Body of pancreas (tissue), 4 donors: ENCODE results near the gene DSC3. TPM values are rescaled to one million over a fixed set of nuclear protein-coding genes. Genes with fewer than 3 reads are reported as not detected.
"Not testable (repeated sequence)": the region's sequence is repeated elsewhere in the genome, so short reads cannot be mapped to it uniquely, and the experiment has no call there.

Source experiments
- ATAC-seq: fragments of 150-250 bp; one replicate; pipeline ENCODE4 v1.9.1; 2016
- DNase-seq, 4 donors: peaks; one replicate each; pipeline ENCODE4 v3.0.0-alpha.2; 2019
- H3K27ac ChIP-seq, 4 donors: fragments of 200-600 bp; sonication (generic); 1 replicate in 3 of 4; 2 replicates in 1 of 4; pipeline versions ENCODE4 v1.5.1 to v1.6.1; 2016 to 2019; ENCODE audit warnings: mild to moderate bottlenecking in 1 of 4, mixed read lengths in 1 of 4, moderate library complexity in 1 of 4
- H3K27me3 ChIP-seq, 2 donors: fragments of 200-600 bp; sonication (generic); one replicate each; pipeline ENCODE4 v1.6.0; 2016; ENCODE audit warnings: mild to moderate bottlenecking in 1 of 2
- H3K36me3 ChIP-seq, 2 donors: fragments of 200-600 bp; sonication (generic); replicated peaks in 1 of 2; 2 replicates each; pipeline ENCODE4 v1.5.1; 2016; ENCODE audit warnings: low read depth in 2 of 2; ENCODE audit not compliant: insufficient read depth in 1 of 2
- H3K4me1 ChIP-seq: fragments of 200-600 bp; sonication (generic); one replicate; pipeline ENCODE4 v1.6.0; 2016
- H3K4me3 ChIP-seq, 2 donors: fragments of 200-600 bp; sonication (generic); 1 replicate in 1 of 2; 2 replicates in 1 of 2; pipeline ENCODE4 v1.5.1; 2016 to 2019
- H3K9me3 ChIP-seq, 3 donors: fragments of 200-600 bp; sonication (generic); 1 replicate in 2 of 3; 2 replicates in 1 of 3; pipeline ENCODE4 v1.5.1; 2016
- CTCF ChIP-seq, 7 experiments: fragments of 450-650 bp in 4 of 7; fragments of 200-600 bp in 3 of 7; sonication (generic) in 3 of 7; IDR thresholded peaks; one replicate each; pipeline ENCODE4 v1.5.1; 2016 to 2019; ENCODE audit warnings: antibody characterized with exemption in 7 of 7
- POLR2A ChIP-seq, 3 donors: fragments of 450-650 bp; IDR thresholded peaks; one replicate each; pipeline ENCODE4 v1.6.1; 2016; ENCODE audit warnings: antibody characterized with exemption in 3 of 3, mild to moderate bottlenecking in 2 of 3
- WGBS, 2 donors: methylation state at CpG; one replicate each; pipeline ENCODE4 v1.1.5; 2017; 5-methylcytosine and 5-hydroxymethylcytosine counted together
- intact Hi-C: fragments of 100-400 bp; cut with DNase I; formaldehyde crosslinking; loops from one replicate; pipeline ENCODE4 v1.15.1; 2023
- total RNA-seq, 2 donors: library from RNA; depleted of rRNA; stranded (reverse); fragments of >200 nt; gene quantifications; one replicate each; pipeline ENCODE4 v1.1.0, GENCODE V29; 2016

The DSC3 gene
- total RNA-seq, 2 donors from 2014 or later: 0.26 TPM; not detected in 1

- Histone ChIP-seq H3K4me3 (no peak overlapping the region), H3K27ac (no peak overlapping the region), H3K27me3 (peaks cover 5 to 41% of the 10 kb centered on the region in 2 donors), H3K4me1 (peaks cover 20% of the 10 kb centered on the region), H3K9me3 (no peaks in the 10 kb centered on the region), H3K36me3 (no peaks in the 10 kb centered on the region)
- DNase-seq: no peak
- ATAC-seq: no peak
- TF ChIP-seq CTCF (IDR thresholded peaks at IDR 0.05) (no peak), POLR2A (IDR thresholded peaks at IDR 0.05) (no peak)
- intact Hi-C loops: no loop called here
- WGBS, 2 donors: 54 to 60% methylated on average over 3 of the region's 3 CpGs
Measured at GRCh38 chr18:31039426-31039825, 3.1 kb downstream of the DSC3 start.

GRCh38 chr18:31037686-31038085, 4.9 kb downstream of the DSC3 start:
- ATAC-seq, intact Hi-C loops, H3K27ac ChIP-seq, DNase-seq, H3K4me3 ChIP-seq, H3K9me3 ChIP-seq, H3K36me3 ChIP-seq: not testable (repeated sequence)
- Histone ChIP-seq H3K27me3 (peaks cover 5 to 37% of the 10 kb centered on the region in 2 donors), H3K4me1 (peaks cover 16% of the 10 kb centered on the region)
- WGBS, 2 donors: 84 to 87% methylated on average over 5 of the region's 5 CpGs

- TF ChIP-seq CTCF (IDR thresholded peaks at IDR 0.05): no peak
- TF ChIP-seq POLR2A (IDR thresholded peaks at IDR 0.05): no peak
- DNase-seq: no peak
- intact Hi-C loops: no loop called here
- H3K36me3 ChIP-seq: no peaks in the 10 kb centered on the region
- no peaks in the 10 kb centered on the region for H3K4me1 ChIP-seq
- WGBS, 2 donors: 70 to 76% methylated on average over 4 of the region's 4 CpGs
- H3K9me3 ChIP-seq: no peaks in the 10 kb centered on the region
- H3K27me3 ChIP-seq: peaks cover 5% of the 10 kb centered on the region in 2 donors
- no peak for ATAC-seq
- H3K4me3 ChIP-seq: no peak overlapping the region
- H3K27ac ChIP-seq: no peak overlapping the region
Measured at GRCh38 chr18:31034541-31034940, 8.0 kb downstream of the DSC3 start.

GRCh38 chr18:31030574-31031278, 11.8 kb downstream of the DSC3 start:
- Histone ChIP-seq H3K36me3 (no peaks in the 10 kb centered on the region), H3K27ac (no peak overlapping the region), H3K27me3 (no peaks in the 10 kb centered on the region), H3K4me3 (no peak overlapping the region), H3K9me3 (no peaks in the 10 kb centered on the region), H3K4me1 (no peaks in the 10 kb centered on the region)
- TF ChIP-seq POLR2A (IDR thresholded peaks at IDR 0.05) (no peak), CTCF (IDR thresholded peaks at IDR 0.05) (no peak)
- ATAC-seq (no peak), DNase-seq (no peak)
- intact Hi-C loops: no loop called here
- 55 to 58% methylated on average over 4 of the region's 4 CpGs for WGBS, 2 donors

- DNase-seq: no peak
- WGBS, 2 donors: 85 to 89% methylated on average over 3 of the region's 3 CpGs
- intact Hi-C loops: no loop called here
Measured at GRCh38 chr18:31015715-31016434, 26.7 kb downstream of the DSC3 start.

GRCh38 chr18:31011455-31011854, 31.1 kb downstream of the DSC3 start:
- peak in 2 of 4 donors; percentile 2 to 13 for DNase-seq

More at GRCh38 chr18:31015715-31016434, 26.7 kb downstream of the DSC3 start:
- no peaks in the 10 kb centered on the region for H3K27me3 ChIP-seq
- no peaks in the 10 kb centered on the region for H3K36me3 ChIP-seq
- ATAC-seq: no peak
- no peak overlapping the region for H3K4me3 ChIP-seq
- H3K9me3 ChIP-seq: no peaks in the 10 kb centered on the region
- no peaks in the 10 kb centered on the region for H3K4me1 ChIP-seq
- TF ChIP-seq POLR2A (IDR thresholded peaks at IDR 0.05): no peak
- TF ChIP-seq CTCF (IDR thresholded peaks at IDR 0.05): no peak
- no peak overlapping the region for H3K27ac ChIP-seq

More at GRCh38 chr18:31011455-31011854, 31.1 kb downstream of the DSC3 start:
- H3K27me3 ChIP-seq, H3K4me1 ChIP-seq, H3K4me3 ChIP-seq, H3K36me3 ChIP-seq, H3K27ac ChIP-seq, H3K9me3 ChIP-seq, intact Hi-C loops: not testable (repeated sequence)
- 59 to 64% methylated on average over 7 of the region's 7 CpGs for WGBS, 2 donors
- peak; percentile 85 for ATAC-seq
